Activated T-cell treated with anti-CD3 and anti-CD28 coated beads, Interleukin-2, amount 50 U/mL, for 4 hours (primary cell): ENCODE data around the gene SLC25A3. TPM values are rescaled to one million over a fixed set of nuclear protein-coding genes. Genes with fewer than 3 reads are reported as not detected.

Experiments
- total RNA-seq, 3 donors: library from RNA; stranded (reverse); gene quantifications; one replicate each; pipeline ENCODE4 v1.2.1, GENCODE V29; 2021

SLC25A3 gene
- total RNA-seq, 3 donors from 2014 or later = 658 to 671 (median 664) TPM

Other genes with a start within 250 kb of the SLC25A3 start
- 100 to 1,000 TPM; 180 to 198 (median 187) TPM for gene TMPO, start 78.1 kb upstream of the SLC25A3 start, total RNA-seq
- gene IKBIP, start 51.1 kb downstream of the SLC25A3 start, total RNA-seq = 10 to 100 TPM; 12.0 to 14.5 (median 12.6) TPM
- gene APAF1, start 51.6 kb downstream of the SLC25A3 start, total RNA-seq = 1 to 10 TPM; 4.8 to 9.2 (median 6.6) TPM